Activated T-helper 1 cell treated with anti-CD3 and anti-CD28 coated beads, Interleukin-12 subunit alpha, Interleukin-12 subunit beta, Interleukin-2, Interleukin-4 antibody, amounts not matched to agents 30 ng/mL and 10 ng/mL and 1 ng/mL, durations not matched to agents 14 hours and 24 hours and 36 hours (primary cell): ENCODE measurements around the gene CMTM7. TPM values are rescaled to one million over a fixed set of nuclear protein-coding genes. Genes with fewer than 3 reads are reported as not detected.
"Not testable (repeated sequence)": the region's sequence is repeated elsewhere in the genome, so short reads cannot be mapped to it uniquely, and the experiment has no call there.

ENCODE experiments used
- DNase-seq: peaks from one replicate; pipeline ENCODE4 v3.0.0; 2021; ENCODE audit warnings: low spot score
- H3K27ac Mint-ChIP-seq: one replicate; pipeline ENCODE4 v1.8.0; 2021; ENCODE audit warnings: mild to moderate bottlenecking, mixed read lengths
- H3K27me3 Mint-ChIP-seq: one replicate; pipeline ENCODE4 v1.8.0; 2022; ENCODE audit warnings: mild to moderate bottlenecking, moderate library complexity, mixed read lengths; ENCODE audit not compliant: insufficient read depth
- H3K36me3 Mint-ChIP-seq: one replicate; pipeline ENCODE4 v1.8.0; 2021; ENCODE audit warnings: low read depth, mixed read lengths
- H3K4me1 Mint-ChIP-seq: one replicate; pipeline ENCODE4 v1.8.0; 2021; ENCODE audit warnings: low read depth, mixed read lengths
- H3K4me3 Mint-ChIP-seq: one replicate; pipeline ENCODE4 v1.8.0; 2021; ENCODE audit warnings: mild to moderate bottlenecking, moderate library complexity, mixed read lengths
- H3K9me3 Mint-ChIP-seq: one replicate; pipeline ENCODE4 v1.8.0; 2021; ENCODE audit warnings: mixed read lengths
- intact Hi-C: fragments of 100-400 bp; cut with micrococcal nuclease; formaldehyde crosslinking; loops from one replicate; pipeline ENCODE4 v1.15.1; 2024
- total RNA-seq: library from RNA; stranded (reverse); gene quantifications from 2 replicates; pipeline ENCODE4 v1.2.3, GENCODE V29; 2022

CMTM7 gene
- total RNA-seq, 1 donor from 2014 or later = 59.7 TPM

GRCh38 chr3:32436816-32437189 is 45.1 kb downstream of the CMTM7 start:
- no peaks in the 10 kb centered on the region for H3K9me3 Mint-ChIP-seq
- no peak for DNase-seq
- H3K27me3 Mint-ChIP-seq = no peaks in the 10 kb centered on the region
- peaks cover 9% of the 10 kb centered on the region for H3K36me3 Mint-ChIP-seq
- H3K4me3 Mint-ChIP-seq = no peak overlapping the region
- H3K4me1 Mint-ChIP-seq = peaks cover 78% of the 10 kb centered on the region
- peak overlapping the region; percentile 85 for H3K27ac Mint-ChIP-seq
- intact Hi-C loops = loop anchor here (1.0 kb wide), 1 partner anchor 23 kb away; no protein-coding TSS in a partner anchor

DNA sequence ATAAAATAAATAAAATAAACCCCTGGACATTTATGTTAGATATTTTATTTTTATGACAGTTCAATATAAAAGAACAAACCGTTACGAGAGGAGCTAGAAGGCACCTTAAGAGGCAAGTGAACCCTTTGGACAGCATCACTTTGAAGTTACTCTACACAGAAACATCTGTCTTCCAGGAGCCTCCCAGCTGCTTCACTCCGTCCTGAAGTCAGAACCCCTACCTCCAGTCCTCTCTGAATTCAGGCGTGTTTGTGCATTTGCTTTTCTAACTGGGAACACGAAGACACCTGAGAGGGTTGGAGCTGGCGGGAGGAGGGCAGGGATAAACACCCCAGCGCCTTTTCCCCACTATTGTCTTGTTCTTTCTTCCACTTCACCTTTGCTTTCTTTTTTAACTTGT is 46.2 kb downstream of the CMTM7 start:
- no peak for DNase-seq
- Mint-ChIP-seq H3K4me3 (no peak overlapping the region), H3K27me3 (no peaks in the 10 kb centered on the region), H3K4me1 (peaks cover 73% of the 10 kb centered on the region), H3K36me3 (peaks cover 17% of the 10 kb centered on the region), H3K27ac (peak overlapping the region; percentile 76), H3K9me3 (no peaks in the 10 kb centered on the region)
- intact Hi-C loops = no loop called here

- peak overlapping the region; percentile 62 for H3K4me3 Mint-ChIP-seq
- H3K9me3 Mint-ChIP-seq = no peaks in the 10 kb centered on the region
- peaks cover 73% of the 10 kb centered on the region for H3K4me1 Mint-ChIP-seq
- H3K36me3 Mint-ChIP-seq = peaks cover 23% of the 10 kb centered on the region
- H3K27me3 Mint-ChIP-seq = no peaks in the 10 kb centered on the region
- H3K27ac Mint-ChIP-seq = peak overlapping the region; percentile 83
- DNase-seq = no peak
- intact Hi-C loops = no loop called here
Measured at GRCh38 chr3:32438596-32439344, 47.1 kb downstream of the CMTM7 start.

DNA sequence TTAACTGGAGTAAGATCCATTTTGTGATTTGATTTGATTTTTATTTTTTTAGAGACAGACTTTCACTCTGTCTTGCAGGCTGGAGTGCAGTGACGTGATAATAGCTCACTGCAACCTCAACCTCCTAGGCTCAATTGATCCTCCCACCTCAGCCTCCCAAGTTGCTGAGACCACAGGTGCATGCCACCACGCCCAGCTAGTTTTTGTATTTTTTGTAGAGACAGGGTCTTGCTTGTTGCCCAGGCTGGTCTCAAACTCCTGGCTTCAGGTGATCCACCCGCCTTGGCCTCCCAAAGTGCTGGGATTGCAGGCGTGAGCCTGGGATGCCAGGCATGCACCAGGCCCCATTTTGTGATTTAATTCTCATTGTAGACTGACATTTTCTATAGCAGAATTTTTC is 47.8 kb downstream of the CMTM7 start:
- Mint-ChIP-seq H3K4me3 (peak overlapping the region; percentile 62), H3K4me1 (peaks cover 78% of the 10 kb centered on the region), H3K36me3 (peaks cover 25% of the 10 kb centered on the region), H3K27ac (peak overlapping the region; percentile 83)
- DNase-seq, H3K9me3 Mint-ChIP-seq, H3K27me3 Mint-ChIP-seq, intact Hi-C loops: not testable (repeated sequence)

GRCh38 chr3:32440611-32441350 is 49.1 kb downstream of the CMTM7 start:
- H3K27me3 Mint-ChIP-seq = no peaks in the 10 kb centered on the region
- no peaks in the 10 kb centered on the region for H3K9me3 Mint-ChIP-seq
- H3K27ac Mint-ChIP-seq = no peak overlapping the region
- peaks cover 29% of the 10 kb centered on the region for H3K36me3 Mint-ChIP-seq
- intact Hi-C loops = no loop called here
- peaks cover 65% of the 10 kb centered on the region for H3K4me1 Mint-ChIP-seq
- DNase-seq = no peak
- no peak overlapping the region for H3K4me3 Mint-ChIP-seq

- Mint-ChIP-seq H3K4me3 (no peak overlapping the region), H3K9me3 (peaks cover 3% of the 10 kb centered on the region), H3K27me3 (no peaks in the 10 kb centered on the region), H3K27ac (no peak overlapping the region), H3K4me1 (peaks cover 61% of the 10 kb centered on the region), H3K36me3 (peaks cover 40% of the 10 kb centered on the region)
- intact Hi-C loops = loop anchor here (1.0 to 2.0 kb wide), 4 partner anchors 9 to 18 kb away; no protein-coding TSS in a partner anchor
- no peak for DNase-seq
Measured at GRCh38 chr3:32442766-32443165, 51.1 kb downstream of the CMTM7 start.

- intact Hi-C loops = loop anchor here (1.0 to 2.0 kb wide), 4 partner anchors 10 to 17 kb away; no protein-coding TSS in a partner anchor
- peaks cover 57% of the 10 kb centered on the region for H3K4me1 Mint-ChIP-seq
- no peaks in the 10 kb centered on the region for H3K27me3 Mint-ChIP-seq
- peaks cover 3% of the 10 kb centered on the region for H3K9me3 Mint-ChIP-seq
- no peak for DNase-seq
- peaks cover 44% of the 10 kb centered on the region for H3K36me3 Mint-ChIP-seq
- H3K4me3 Mint-ChIP-seq = no peak overlapping the region
- peak overlapping the region; percentile 11 for H3K27ac Mint-ChIP-seq
Measured at GRCh38 chr3:32443478-32443877, 51.8 kb downstream of the CMTM7 start.

DNA sequence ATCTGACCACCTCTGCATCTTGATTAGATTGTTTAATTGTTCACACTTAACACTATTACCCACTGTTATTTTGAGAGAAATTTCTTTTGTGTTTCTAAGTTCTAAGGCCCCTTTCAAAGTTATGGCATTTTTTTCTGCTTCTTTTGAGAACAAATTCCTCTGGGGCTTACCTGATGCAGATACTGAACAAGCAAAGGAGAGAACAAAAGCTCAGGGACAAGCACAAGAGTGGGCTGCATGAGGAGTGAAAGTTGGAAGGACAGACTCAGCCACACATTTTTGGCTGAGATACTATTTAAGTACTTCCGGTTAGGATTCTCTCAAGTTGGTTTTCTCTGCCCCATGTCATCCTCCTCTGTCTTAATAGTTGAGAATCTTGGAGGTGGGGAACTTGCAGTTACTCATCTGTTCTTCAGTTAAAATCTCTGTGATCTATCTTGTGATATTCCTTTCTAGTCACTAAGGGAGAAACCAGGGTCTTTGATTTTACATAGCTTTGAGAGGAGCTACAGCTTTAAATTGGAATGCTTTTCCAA is 56.3 kb downstream of the CMTM7 start:
- intact Hi-C loops = no loop called here
- H3K4me1 Mint-ChIP-seq = peaks cover 31% of the 10 kb centered on the region
- peaks cover 38% of the 10 kb centered on the region for H3K36me3 Mint-ChIP-seq
- DNase-seq = no peak
- H3K27me3 Mint-ChIP-seq = no peaks in the 10 kb centered on the region
- H3K9me3 Mint-ChIP-seq = peaks cover 3% of the 10 kb centered on the region
- H3K4me3 Mint-ChIP-seq = no peak overlapping the region
- no peak overlapping the region for H3K27ac Mint-ChIP-seq

DNA sequence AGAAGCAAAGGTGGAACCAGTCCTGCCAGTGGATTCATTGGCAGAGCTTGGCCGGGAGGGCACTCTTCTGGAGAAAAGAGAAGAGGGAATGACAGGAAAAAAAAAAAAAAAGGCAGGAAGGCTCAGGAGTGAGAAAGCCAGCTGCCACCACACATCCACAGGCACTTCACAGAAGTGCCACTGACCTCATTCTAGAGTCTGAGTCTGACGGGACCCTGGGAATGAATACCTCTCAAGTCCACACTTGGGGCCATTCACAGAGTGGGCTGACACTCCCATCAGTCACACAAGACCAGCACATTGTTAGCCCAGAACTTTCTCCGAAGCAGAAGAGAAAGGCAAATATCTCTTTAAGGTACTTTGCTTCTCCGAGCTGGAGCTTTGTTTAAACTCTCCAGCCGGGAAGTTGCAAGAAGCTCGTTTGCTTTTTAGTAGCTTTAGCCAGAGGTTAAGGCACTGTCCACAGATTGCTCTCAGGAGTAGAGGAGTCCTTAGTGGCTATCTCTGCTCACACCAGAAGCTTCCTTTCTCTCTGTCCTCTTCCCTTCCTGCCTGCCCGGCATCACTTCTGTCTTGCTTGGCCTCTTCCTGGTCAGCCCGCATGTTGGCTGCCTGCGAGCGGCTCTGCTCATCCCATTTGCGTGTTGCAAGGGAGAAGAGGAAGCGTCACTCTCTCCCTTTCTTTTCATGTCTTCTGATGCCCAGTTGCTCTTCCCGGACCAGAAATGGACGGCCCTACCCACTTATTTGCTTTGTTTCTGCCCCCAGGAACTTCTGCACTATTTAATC is 57.2 kb downstream of the CMTM7 start:
- H3K4me3 Mint-ChIP-seq = no peak overlapping the region
- peaks cover 22% of the 10 kb centered on the region for H3K4me1 Mint-ChIP-seq
- H3K27me3 Mint-ChIP-seq = no peaks in the 10 kb centered on the region
- H3K36me3 Mint-ChIP-seq = peaks cover 38% of the 10 kb centered on the region
- H3K27ac Mint-ChIP-seq = no peak overlapping the region
- no peak for DNase-seq
- intact Hi-C loops = no loop called here
- H3K9me3 Mint-ChIP-seq = peaks cover 3% of the 10 kb centered on the region

DNA sequence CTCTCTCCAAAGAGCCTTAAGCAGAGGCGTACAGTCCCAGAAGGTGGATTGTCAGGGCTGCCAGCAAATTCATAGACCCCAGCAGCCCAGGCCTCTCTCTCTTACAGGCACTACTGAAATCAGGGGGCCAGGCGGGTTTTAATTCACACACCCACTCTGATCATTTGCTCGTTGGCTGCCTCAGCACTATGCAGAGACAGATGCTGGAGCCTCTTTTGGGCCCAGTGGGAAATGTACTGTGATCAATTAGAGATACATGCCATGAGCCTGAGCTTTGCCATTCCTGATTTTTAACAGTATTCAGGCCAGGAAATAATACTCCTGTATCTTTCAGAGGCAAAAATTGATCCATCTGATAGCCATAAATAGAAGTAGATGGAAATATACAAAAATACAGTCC is 58.0 kb downstream of the CMTM7 start:
- no peak for DNase-seq
- Mint-ChIP-seq H3K9me3 (peaks cover 3% of the 10 kb centered on the region), H3K27ac (no peak overlapping the region), H3K27me3 (no peaks in the 10 kb centered on the region), H3K4me3 (no peak overlapping the region), H3K4me1 (peaks cover 19% of the 10 kb centered on the region), H3K36me3 (peaks cover 40% of the 10 kb centered on the region)
- intact Hi-C loops = no loop called here

DNA sequence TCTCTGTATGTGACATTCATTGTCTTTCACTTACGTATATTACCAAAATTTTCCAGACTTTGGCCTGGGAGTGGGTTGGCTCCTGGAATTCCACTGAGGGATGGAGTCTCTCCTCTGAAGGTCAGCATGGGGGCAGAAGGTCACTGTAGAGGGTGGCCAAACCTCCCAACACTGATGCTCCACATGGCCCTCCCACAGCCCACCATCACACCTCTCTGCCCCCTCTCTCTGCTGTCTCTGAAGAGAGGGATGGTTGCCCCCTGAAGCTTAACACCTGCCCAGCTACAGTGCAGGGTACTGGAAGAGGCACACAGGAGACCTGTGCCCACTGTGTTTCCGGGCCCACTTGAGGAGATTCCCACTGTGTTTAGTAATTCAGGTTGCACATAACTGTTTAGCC is 58.8 kb downstream of the CMTM7 start:
- H3K27ac Mint-ChIP-seq = no peak overlapping the region
- peaks cover 3% of the 10 kb centered on the region for H3K9me3 Mint-ChIP-seq
- DNase-seq = no peak
- H3K27me3 Mint-ChIP-seq = no peaks in the 10 kb centered on the region
- intact Hi-C loops = no loop called here
- H3K4me1 Mint-ChIP-seq = peaks cover 25% of the 10 kb centered on the region
- H3K36me3 Mint-ChIP-seq = peaks cover 40% of the 10 kb centered on the region
- H3K4me3 Mint-ChIP-seq = no peak overlapping the region

- Mint-ChIP-seq H3K4me3 (no peak overlapping the region), H3K4me1 (peaks cover 28% of the 10 kb centered on the region), H3K27ac (no peak overlapping the region), H3K36me3 (peaks cover 37% of the 10 kb centered on the region), H3K9me3 (peaks cover 3% of the 10 kb centered on the region), H3K27me3 (no peaks in the 10 kb centered on the region)
- DNase-seq = no peak
- intact Hi-C loops = no loop called here
Measured at GRCh38 chr3:32450992-32451659, 59.5 kb downstream of the CMTM7 start.
